Amniotic stem cell (primary cell): ENCODE measurements around the gene PHF23.

ENCODE experiments used
- DNase-seq: peaks from one replicate; lab custom pipeline; 2025; lab: John Stamatoyannopoulos, UW

The PHF23 gene

GRCh38 chr17:7239091-7240027, at the start of gene PHF23:
Gene PHF23, minus strand, starts transcription at chr17:7239457. Its CDS starts 178 bp downstream, at chr17:7239279.
- DNase-seq: peak; percentile 99

GRCh38 chr17:7285679-7286078, 46.4 kb upstream of the PHF23 start:
- DNase-seq: no peak

- DNase-seq: no peak
These were observed 45.7 kb upstream of the PHF23 start for GRCh38 chr17:7284911-7285310.

- DNase-seq: no peak
These were observed 44.4 kb upstream of the PHF23 start for GRCh38 chr17:7283471-7284216.

GRCh38 chr17:7282752-7283321, 43.6 kb upstream of the PHF23 start:
- DNase-seq: no peak

- DNase-seq: no peak
These were observed 42.9 kb upstream of the PHF23 start for GRCh38 chr17:7281953-7282751.

GRCh38 chr17:7281074-7281952, 42.1 kb upstream of the PHF23 start, which contains the start of gene SLC2A4:
Gene SLC2A4, plus strand, starts transcription at chr17:7281718. Its CDS starts 217 bp downstream, at chr17:7281935.
- DNase-seq: peak; percentile 69

- peak; percentile 56 for DNase-seq
These were observed 41.3 kb upstream of the PHF23 start for GRCh38 chr17:7280519-7281073.

- DNase-seq: no peak
These were observed 40.2 kb upstream of the PHF23 start for GRCh38 chr17:7279448-7279847.

- DNase-seq: no peak
These were observed 27.5 kb upstream of the PHF23 start for GRCh38 chr17:7266784-7267183.

- no peak for DNase-seq
These were observed 24.5 kb upstream of the PHF23 start for GRCh38 chr17:7263801-7264078.

- no peak for DNase-seq
These were observed 23.9 kb upstream of the PHF23 start for GRCh38 chr17:7262935-7263800.

- DNase-seq: no peak
These were observed 23.1 kb upstream of the PHF23 start, which contains the start of gene CLDN7 for GRCh38 chr17:7262192-7262934. Gene CLDN7, minus strand, starts transcription at chr17:7262478. Its CDS starts 435 bp downstream, at chr17:7262043.

- DNase-seq: no peak
These were observed 22.3 kb upstream of the PHF23 start for GRCh38 chr17:7261379-7262191.

- no peak for DNase-seq
These were observed 21.6 kb upstream of the PHF23 start for GRCh38 chr17:7260651-7261378.

- DNase-seq: no peak
These were observed 20.9 kb upstream of the PHF23 start for GRCh38 chr17:7260151-7260550.

- DNase-seq: no peak
These were observed 20.3 kb upstream of the PHF23 start for GRCh38 chr17:7259555-7259889.
